RCC 7860 (cell line): ENCODE data around the gene NTF4.
A peak's percentile ranks its signal among the peaks of the same experiment; 100 is the strongest.
"Not testable (repeated sequence)": the region's sequence is repeated elsewhere in the genome, so short reads cannot be mapped to it uniquely, and the experiment has no call there.

Source experiments
- DNase-seq: peaks from one replicate; pipeline ENCODE4 v3.0.0-alpha.2; 2015; ENCODE audit warnings: low spot score
- FAIRE-seq: peaks from 2 replicates; lab custom pipeline; 2012; peaks lifted over from hg19 to GRCh38; lab: Jason Lieb, UNC

Gene NTF4

GRCh38 chr19:49057636-49058234 is 6.9 kb downstream of the NTF4 start, which contains the start of gene CGB7:
Gene CGB7 (minus strand): TSS chr19:49057749. CDS start chr19:49055375, 2,374 bp downstream.
- DNase-seq (peak; percentile 39), FAIRE-seq (no peak)

GRCh38 chr19:49056902-49057596 is 7.6 kb downstream of the NTF4 start:
- FAIRE-seq, DNase-seq: not testable (repeated sequence)

- FAIRE-seq (no peak), DNase-seq (peak; percentile 38)
Observed at GRCh38 chr19:49056101-49056901, 8.3 kb downstream of the NTF4 start.

GRCh38 chr19:49050376-49051033 is 14.1 kb downstream of the NTF4 start:
- DNase-seq, result peak; percentile 77

GRCh38 chr19:49049834-49050233 is 14.8 kb downstream of the NTF4 start:
- FAIRE-seq, DNase-seq: not testable (repeated sequence)

More at GRCh38 chr19:49050376-49051033, 14.1 kb downstream of the NTF4 start:
- peak; percentile 53 for FAIRE-seq

GRCh38 chr19:49049011-49049410 is 15.6 kb downstream of the NTF4 start, which contains the start of gene CGB8:
Gene CGB8 (minus strand): TSS chr19:49049111. CDS start chr19:49048739, 372 bp downstream.
- not testable (repeated sequence) for FAIRE-seq

GRCh38 chr19:49043548-49043947 is 21.1 kb downstream of the NTF4 start, which contains the start of gene CGB5:
Gene CGB5 (plus strand): TSS chr19:49043848. CDS start chr19:49044210, 362 bp downstream.
- DNase-seq, FAIRE-seq: not testable (repeated sequence)

More at GRCh38 chr19:49049011-49049410, 15.6 kb downstream of the NTF4 start, which contains the start of gene CGB8:
- not testable (repeated sequence) for DNase-seq

- not testable (repeated sequence) for FAIRE-seq, DNase-seq
Observed at GRCh38 chr19:49042666-49043065, 22.0 kb downstream of the NTF4 start.

GRCh38 chr19:49042177-49042576 is 22.4 kb downstream of the NTF4 start:
- FAIRE-seq, result no peak
- peak; percentile 60 for DNase-seq

- not testable (repeated sequence) for DNase-seq, FAIRE-seq
Observed at GRCh38 chr19:49039736-49040135, 24.9 kb downstream of the NTF4 start.

- FAIRE-seq (peak; percentile 79), DNase-seq (peak; percentile 90)
Observed at GRCh38 chr19:49038557-49039276, 25.9 kb downstream of the NTF4 start.

GRCh38 chr19:49038111-49038510 is 26.5 kb downstream of the NTF4 start:
- not testable (repeated sequence) for DNase-seq, FAIRE-seq

- DNase-seq, FAIRE-seq: not testable (repeated sequence)
Observed at GRCh38 chr19:49036815-49037214, 27.8 kb downstream of the NTF4 start, which contains the start of gene CGB1. Gene CGB1 (minus strand): TSS chr19:49036895. CDS start chr19:49036711, 184 bp downstream.

- not testable (repeated sequence) for DNase-seq, FAIRE-seq
Observed at GRCh38 chr19:49031642-49032301, 32.8 kb downstream of the NTF4 start, which contains the start of gene CGB2. Gene CGB2 (plus strand): TSS chr19:49031890. CDS start chr19:49032096, 206 bp downstream.

- not testable (repeated sequence) for DNase-seq, FAIRE-seq
Observed at GRCh38 chr19:49030323-49030722, 34.3 kb downstream of the NTF4 start.

GRCh38 chr19:49029749-49030148 is 34.9 kb downstream of the NTF4 start:
- FAIRE-seq, result not testable (repeated sequence)
- DNase-seq, result peak; percentile 49

- not testable (repeated sequence) for DNase-seq, FAIRE-seq
Observed at GRCh38 chr19:49028686-49029085, 35.9 kb downstream of the NTF4 start.

GRCh38 chr19:49025599-49025998 is 39.0 kb downstream of the NTF4 start:
- peak; percentile 22 for DNase-seq
- not testable (repeated sequence) for FAIRE-seq

GRCh38 chr19:49025088-49025487 is 39.5 kb downstream of the NTF4 start:
- FAIRE-seq, DNase-seq: not testable (repeated sequence)
